Stimulated activated effector memory CD8-positive, alpha-beta T cell treated with anti-CD3 and anti-CD28 coated beads, Interleukin-12 subunit alpha, Interleukin-12 subunit beta, amount 100 ng/mL, for 72 hours (primary cell): Measurements from ENCODE around the gene MAP10.

Source experiments
- ATAC-seq: fragments of 150-1000 bp; cut with Tn5 transposase; 2 replicates; pipeline ENCODE4 v1.10.0; 2021
- DNase-seq, 2 donors: peaks; one replicate each; pipeline ENCODE4 v3.0.0; 2021 to 2022; ENCODE audit warnings: low spot score in 2 of 2
- H3K27ac Mint-ChIP-seq: one replicate; pipeline ENCODE4 v1.8.0; 2022; ENCODE audit warnings: mild to moderate bottlenecking, mixed read lengths
- H3K36me3 Mint-ChIP-seq: one replicate; pipeline ENCODE4 v1.8.0; 2022; ENCODE audit warnings: mild to moderate bottlenecking, mixed read lengths
- H3K4me1 Mint-ChIP-seq: one replicate; pipeline ENCODE4 v1.8.0; 2022; ENCODE audit warnings: mixed read lengths
- H3K4me3 Mint-ChIP-seq: one replicate; pipeline ENCODE4 v1.8.0; 2022; ENCODE audit warnings: mild to moderate bottlenecking, mixed read lengths
- H3K9me3 Mint-ChIP-seq: one replicate; pipeline ENCODE4 v1.8.0; 2022; ENCODE audit warnings: mixed read lengths

MAP10 gene

DNA sequence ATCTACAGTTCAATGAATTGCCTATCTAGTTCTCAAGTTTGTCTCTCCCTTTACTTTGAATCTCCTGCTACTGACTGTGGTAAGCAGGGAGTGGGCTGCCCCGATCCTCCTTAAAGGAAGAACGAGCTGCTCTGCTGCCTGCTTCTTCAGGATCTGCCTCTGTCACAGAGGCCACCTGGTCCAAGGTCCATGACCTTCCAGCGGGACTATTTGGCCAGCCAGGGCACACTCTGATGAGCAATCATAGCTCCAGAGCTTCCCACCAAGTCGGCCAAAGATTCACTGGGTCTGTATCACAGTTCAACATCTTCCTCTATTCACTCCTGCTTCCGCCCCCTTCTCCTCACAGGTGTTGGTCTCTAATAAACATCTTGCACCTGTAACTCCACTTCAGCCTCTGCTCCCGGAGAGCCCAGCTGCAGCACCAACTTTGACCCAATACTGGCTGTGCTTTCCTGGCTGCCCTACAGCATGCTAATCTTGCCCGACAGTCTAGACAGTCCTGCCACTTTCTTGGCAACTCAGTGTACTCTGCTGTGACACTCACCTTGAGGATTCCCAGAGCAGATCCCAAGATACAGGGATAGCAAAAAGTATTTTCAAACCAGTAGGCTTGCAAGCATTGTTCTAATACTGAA lies 16.9 kb upstream of the MAP10 start:
- Mint-ChIP-seq H3K4me3 (no peak overlapping the region), H3K27ac (no peak overlapping the region), H3K4me1 (peaks cover 16% of the 10 kb centered on the region), H3K36me3 (no peaks in the 10 kb centered on the region), H3K9me3 (no peaks in the 10 kb centered on the region)
- DNase-seq = no peak
- ATAC-seq = no peak

DNA sequence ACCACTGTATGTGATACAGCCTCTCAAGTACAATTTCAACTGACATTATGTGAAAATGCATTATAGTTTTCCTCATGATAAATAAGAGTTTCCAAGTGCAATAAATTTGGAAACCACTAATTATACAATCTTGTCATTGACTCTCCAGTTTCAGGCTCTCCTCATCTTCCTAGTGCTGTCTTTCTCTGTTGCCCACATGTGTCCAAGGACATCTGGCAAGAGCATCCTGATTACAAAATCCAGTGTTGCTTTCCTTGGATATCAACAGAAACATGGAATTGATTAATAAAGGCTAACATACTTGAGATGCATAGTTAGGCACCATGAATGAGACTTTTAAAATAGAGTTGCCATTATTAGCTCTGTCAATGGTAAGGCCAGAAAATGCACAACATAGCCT lies 15.6 kb upstream of the MAP10 start:
- ATAC-seq = no peak
- peaks cover 22% of the 10 kb centered on the region for H3K4me1 Mint-ChIP-seq
- H3K27ac Mint-ChIP-seq = no peak overlapping the region
- no peak for DNase-seq
- H3K36me3 Mint-ChIP-seq = no peaks in the 10 kb centered on the region
- no peak overlapping the region for H3K4me3 Mint-ChIP-seq
- no peaks in the 10 kb centered on the region for H3K9me3 Mint-ChIP-seq

DNA sequence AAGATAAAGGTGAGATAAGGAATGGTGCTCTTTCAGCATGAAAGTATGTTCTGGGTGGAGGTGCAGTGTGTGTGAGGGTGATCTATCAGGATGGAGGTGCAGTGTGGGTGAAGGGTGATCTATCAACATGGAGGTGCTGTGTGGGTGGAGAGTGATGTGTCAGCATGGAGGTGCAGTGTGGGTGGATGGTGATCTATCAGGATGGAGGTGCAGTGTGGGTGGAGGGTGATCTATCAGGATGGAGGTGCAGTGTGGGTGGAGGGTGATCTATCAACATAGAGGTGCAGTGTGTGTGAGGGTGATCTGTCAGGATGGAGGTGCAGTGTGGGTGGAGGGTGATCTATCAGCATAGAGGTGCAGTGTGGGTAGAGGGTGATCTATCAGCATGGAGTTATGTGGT lies 12.3 kb upstream of the MAP10 start:
- H3K4me3 Mint-ChIP-seq = no peak overlapping the region
- peaks cover 14% of the 10 kb centered on the region for H3K4me1 Mint-ChIP-seq
- H3K9me3 Mint-ChIP-seq = no peaks in the 10 kb centered on the region
- no peaks in the 10 kb centered on the region for H3K36me3 Mint-ChIP-seq
- DNase-seq = no peak
- no peak for ATAC-seq
- no peak overlapping the region for H3K27ac Mint-ChIP-seq

DNA sequence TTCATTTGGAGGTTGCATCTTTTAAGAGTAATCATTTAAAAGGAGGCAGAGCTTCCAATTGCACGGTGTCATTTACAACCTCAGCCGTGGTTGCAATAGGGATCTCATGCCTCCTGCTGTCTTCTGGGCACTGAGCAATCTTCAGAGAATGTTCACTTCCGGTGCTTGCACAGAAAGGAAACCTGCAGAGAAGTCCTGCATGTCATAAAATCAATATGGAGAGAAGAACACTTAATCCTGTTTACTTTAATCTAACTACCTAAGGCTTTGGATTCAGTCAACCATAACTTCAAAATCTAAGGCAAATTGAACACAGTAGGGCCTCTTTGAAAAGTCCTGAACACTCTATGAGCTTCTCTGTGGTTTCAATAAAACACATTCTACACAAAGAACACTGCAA lies 11.3 kb upstream of the MAP10 start:
- H3K4me1 Mint-ChIP-seq = peaks cover 14% of the 10 kb centered on the region
- ATAC-seq = no peak
- H3K9me3 Mint-ChIP-seq = no peaks in the 10 kb centered on the region
- no peak overlapping the region for H3K4me3 Mint-ChIP-seq
- H3K27ac Mint-ChIP-seq = no peak overlapping the region
- no peak for DNase-seq
- H3K36me3 Mint-ChIP-seq = no peaks in the 10 kb centered on the region

DNA sequence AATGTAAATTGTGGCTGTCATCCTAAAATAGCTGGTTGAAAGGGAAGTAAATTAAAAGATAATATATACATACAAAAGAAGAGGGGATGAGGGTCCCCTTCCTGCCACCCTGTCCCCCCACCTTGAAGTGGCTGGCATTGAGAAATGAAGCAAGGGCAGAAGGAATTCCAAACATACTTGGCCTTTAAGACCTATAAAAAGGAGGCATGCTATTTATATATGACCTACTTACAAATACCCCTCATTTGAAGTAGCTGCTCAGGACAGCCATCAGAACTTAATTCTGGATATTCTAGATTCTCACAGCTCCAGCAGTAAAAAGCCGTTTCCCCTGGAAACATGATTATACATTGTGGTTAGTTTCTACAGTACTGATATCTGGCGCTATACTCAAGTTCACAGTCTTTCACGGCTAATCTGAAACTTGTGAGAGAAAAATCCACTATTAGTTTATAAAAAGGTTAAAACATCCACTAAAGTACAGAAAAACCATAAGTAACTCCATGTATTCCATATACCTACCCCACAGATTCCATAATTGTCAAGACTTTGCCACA lies 9.6 kb upstream of the MAP10 start:
- no peak for ATAC-seq
- Mint-ChIP-seq H3K4me3 (no peak overlapping the region), H3K9me3 (no peaks in the 10 kb centered on the region), H3K36me3 (no peaks in the 10 kb centered on the region), H3K4me1 (peaks cover 14% of the 10 kb centered on the region), H3K27ac (no peak overlapping the region)
- no peak for DNase-seq

DNA sequence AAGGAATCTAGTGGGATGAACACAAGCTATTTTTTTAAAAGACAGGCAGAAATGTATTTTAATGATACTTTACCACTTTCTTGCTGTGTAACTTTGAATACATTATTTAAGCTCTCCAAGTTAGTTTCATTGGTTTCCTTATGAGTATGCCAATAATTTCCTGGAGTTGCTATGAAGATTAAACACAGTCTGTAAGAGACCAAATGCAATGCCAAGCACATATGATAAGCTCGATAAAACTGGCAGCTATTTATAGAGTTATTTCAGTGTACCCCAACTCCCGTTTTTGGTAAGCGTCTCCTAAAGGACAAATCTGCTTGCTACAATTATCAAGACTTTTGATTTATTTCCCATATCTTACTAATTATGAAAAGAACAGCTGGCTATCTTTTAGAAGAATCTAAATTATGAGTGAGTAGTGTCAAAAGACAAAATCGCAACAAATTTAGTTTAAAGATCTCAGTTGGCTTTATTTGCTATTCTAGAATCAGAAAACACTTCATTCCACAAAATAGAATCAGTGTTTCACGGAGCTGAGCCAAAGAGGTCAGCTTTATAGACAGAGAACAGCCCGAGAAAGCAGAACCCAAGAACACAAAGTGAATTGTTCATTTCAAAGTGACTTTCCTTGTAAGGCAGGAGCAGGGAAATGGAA lies 7.2 kb upstream of the MAP10 start:
- H3K9me3 Mint-ChIP-seq = no peaks in the 10 kb centered on the region
- ATAC-seq = no peak

DNA sequence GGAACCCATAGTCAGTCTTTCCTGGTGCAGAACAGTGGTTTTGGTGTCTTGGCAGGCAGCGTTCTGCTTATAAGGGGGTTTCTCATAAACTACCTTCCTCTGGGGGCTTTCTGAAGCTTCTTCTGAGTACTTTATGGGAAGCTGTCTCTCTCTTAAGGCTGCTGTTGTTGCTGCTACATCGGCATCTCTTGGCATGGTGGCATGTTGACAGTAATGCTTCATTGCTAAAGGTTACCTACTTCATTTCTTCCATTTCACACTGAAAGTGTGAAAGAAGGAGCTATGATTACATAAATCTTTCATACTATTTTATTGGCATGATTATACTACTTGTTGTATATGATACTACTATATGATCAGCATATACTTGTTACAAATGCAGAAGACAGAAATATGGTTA lies 6.3 kb upstream of the MAP10 start:
- Mint-ChIP-seq H3K4me3 (no peak overlapping the region), H3K9me3 (no peaks in the 10 kb centered on the region), H3K4me1 (peaks cover under 1% of the 10 kb centered on the region), H3K27ac (no peak overlapping the region), H3K36me3 (no peaks in the 10 kb centered on the region)
- ATAC-seq (no peak), DNase-seq (no peak)

More for the DNA sequence above, 7.2 kb upstream of the MAP10 start:
- H3K4me3 Mint-ChIP-seq = no peak overlapping the region
- H3K27ac Mint-ChIP-seq = no peak overlapping the region
- H3K36me3 Mint-ChIP-seq = no peaks in the 10 kb centered on the region
- DNase-seq = no peak
- H3K4me1 Mint-ChIP-seq = peaks cover 10% of the 10 kb centered on the region

DNA sequence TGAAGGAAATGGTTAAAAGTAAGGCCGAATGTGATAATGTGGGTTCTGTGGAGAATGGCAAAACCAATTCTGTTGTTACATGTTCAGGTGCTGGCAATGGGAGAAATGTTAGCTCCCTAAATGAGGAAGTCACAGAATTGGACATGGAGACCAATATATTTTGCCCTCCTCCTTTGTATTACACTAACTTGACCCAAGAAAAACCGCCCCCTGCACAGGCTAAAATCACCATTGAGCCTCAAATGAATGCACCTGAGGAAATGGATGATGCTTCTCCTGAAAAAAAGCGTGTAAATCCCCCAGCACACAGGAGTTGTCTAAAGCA lies 932 bp downstream of the MAP10 start:
- Mint-ChIP-seq H3K27ac (peak overlapping the region; percentile 93), H3K4me1 (peaks cover 16% of the 10 kb centered on the region), H3K9me3 (peaks cover 11% of the 10 kb centered on the region), H3K36me3 (no peaks in the 10 kb centered on the region), H3K4me3 (peak overlapping the region; percentile 81)
- ATAC-seq = no peak
- no peak for DNase-seq

DNA sequence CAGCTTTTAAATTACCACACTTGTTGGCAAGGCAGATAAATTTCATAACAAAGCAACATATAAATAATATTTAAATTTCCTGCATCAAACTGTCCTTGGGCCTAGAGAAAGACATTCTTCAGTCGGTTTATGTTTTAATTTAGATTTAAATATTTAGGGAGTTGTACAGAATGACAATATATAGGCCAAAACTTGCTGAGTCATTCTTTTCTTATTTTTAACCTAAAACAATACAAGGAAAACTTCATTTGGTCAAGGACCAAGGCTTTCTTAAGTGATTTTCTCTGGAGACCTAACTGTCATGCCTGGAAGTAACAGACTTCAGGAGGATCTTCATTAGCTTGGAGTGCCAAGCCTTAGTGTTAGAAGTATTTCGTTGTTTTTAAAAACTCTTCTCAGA lies 5.6 kb downstream of the MAP10 start:
- H3K36me3 Mint-ChIP-seq = no peaks in the 10 kb centered on the region
- no peak for DNase-seq
- H3K27ac Mint-ChIP-seq = no peak overlapping the region
- ATAC-seq = no peak
- H3K4me3 Mint-ChIP-seq = no peak overlapping the region
- H3K9me3 Mint-ChIP-seq = peaks cover 15% of the 10 kb centered on the region
- peaks cover 5% of the 10 kb centered on the region for H3K4me1 Mint-ChIP-seq

DNA sequence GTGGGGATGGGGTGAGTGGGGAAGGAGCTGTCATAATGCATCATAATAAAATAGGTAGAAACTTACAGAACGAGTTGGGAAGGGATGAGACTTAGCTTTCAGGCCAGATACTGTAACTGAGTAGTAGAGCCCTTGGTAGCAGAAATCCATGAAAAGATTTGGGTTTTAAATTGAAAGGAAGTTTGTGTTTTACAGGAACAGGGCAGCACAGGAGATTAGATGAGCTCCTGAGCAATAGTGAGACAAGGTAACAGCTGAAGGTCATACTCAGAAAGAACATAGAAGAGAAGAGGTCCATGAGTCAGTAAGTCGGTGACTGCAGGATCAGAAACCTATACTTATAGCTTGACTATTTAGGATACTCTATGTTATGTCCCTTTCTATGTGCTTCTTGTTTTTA lies 7.3 kb downstream of the MAP10 start:
- Mint-ChIP-seq H3K9me3 (peaks cover 14% of the 10 kb centered on the region), H3K4me3 (no peak overlapping the region), H3K27ac (no peak overlapping the region), H3K4me1 (no peaks in the 10 kb centered on the region), H3K36me3 (no peaks in the 10 kb centered on the region)
- ATAC-seq (no peak), DNase-seq (no peak)

DNA sequence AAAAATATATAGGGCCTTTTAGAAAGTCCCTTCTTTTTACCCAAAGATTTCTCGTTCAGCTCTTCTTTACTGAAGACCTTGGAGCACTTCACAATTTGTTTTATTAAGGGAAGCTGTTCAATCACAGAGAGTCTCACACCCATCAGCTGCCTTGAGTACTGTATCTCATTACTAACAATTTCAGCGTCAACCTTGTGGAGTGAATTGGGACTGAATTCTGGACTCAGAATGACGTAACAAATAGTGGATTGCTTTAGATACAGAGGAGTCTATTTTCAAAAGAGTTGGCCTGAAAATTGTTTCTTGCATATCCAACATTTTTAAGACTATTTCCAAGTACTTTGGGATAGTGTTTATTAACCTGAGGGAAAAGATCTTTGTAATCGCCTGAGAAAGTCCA lies 7.9 kb downstream of the MAP10 start:
- H3K4me3 Mint-ChIP-seq = no peak overlapping the region
- no peaks in the 10 kb centered on the region for H3K36me3 Mint-ChIP-seq
- ATAC-seq (no peak), DNase-seq (no peak)
- peaks cover 12% of the 10 kb centered on the region for H3K9me3 Mint-ChIP-seq
- H3K4me1 Mint-ChIP-seq = no peaks in the 10 kb centered on the region
- H3K27ac Mint-ChIP-seq = no peak overlapping the region

DNA sequence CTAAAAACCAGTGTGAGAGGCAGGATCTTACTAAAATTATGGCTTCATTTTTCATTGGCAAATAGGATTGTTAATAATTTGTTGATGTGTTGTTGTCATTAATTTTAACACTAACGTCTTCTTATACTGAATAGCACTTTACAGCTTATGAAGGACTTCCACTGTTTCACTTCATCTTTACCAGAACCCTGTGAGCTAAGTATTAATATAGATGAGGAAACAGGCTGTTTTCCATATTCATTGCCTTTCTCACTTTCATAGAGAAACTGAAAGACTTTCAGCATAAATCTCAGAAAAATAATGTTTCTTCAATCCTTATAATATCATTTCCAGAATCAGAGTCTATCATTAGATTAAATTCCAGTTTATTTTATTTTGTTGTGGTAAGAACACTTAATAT lies 8.5 kb downstream of the MAP10 start:
- Mint-ChIP-seq H3K4me3 (no peak overlapping the region), H3K4me1 (no peaks in the 10 kb centered on the region), H3K27ac (no peak overlapping the region), H3K9me3 (peaks cover 12% of the 10 kb centered on the region), H3K36me3 (no peaks in the 10 kb centered on the region)
- ATAC-seq (no peak), DNase-seq (no peak)

DNA sequence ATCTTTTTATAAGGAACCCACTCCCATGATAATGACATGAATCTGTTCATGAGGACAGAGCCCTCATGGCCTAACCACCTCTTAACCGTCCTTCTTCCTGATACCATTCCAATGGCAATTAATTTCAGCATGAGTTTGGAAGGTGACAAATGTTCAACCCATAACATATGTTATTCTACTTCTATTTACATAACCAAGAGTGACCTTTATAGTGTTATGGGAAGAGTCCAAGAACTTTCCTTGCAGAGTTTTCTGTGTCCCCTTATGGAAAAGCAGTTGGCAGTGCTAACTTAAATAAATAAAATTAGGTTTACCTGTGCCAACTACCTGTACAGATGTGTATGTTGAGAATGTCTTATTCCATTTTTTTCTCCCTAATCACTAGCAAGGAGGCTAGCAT lies 11.1 kb downstream of the MAP10 start:
- Mint-ChIP-seq H3K27ac (no peak overlapping the region), H3K4me3 (no peak overlapping the region), H3K36me3 (no peaks in the 10 kb centered on the region), H3K9me3 (peaks cover 4% of the 10 kb centered on the region), H3K4me1 (no peaks in the 10 kb centered on the region)
- ATAC-seq (no peak), DNase-seq (no peak)

DNA sequence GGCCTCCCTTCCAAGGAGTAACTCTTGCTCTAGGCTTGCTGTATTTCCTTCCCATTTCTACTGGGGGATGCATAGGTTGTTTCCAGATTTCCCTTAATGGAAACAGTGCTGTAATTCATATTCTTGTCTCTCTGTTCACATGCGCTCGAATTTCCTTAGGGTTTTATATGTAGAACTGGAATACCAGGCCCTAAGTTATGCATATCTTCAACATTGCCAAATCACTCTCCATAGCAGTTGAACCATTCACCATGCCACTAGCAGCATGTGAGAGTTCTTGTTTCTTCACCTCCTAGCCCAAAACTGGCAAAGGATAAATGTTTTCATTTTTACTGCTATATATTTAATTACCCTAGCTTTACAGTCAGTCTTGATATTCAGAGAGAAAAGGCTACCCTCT lies 12.8 kb downstream of the MAP10 start:
- Mint-ChIP-seq H3K9me3 (peaks cover 3% of the 10 kb centered on the region), H3K36me3 (no peaks in the 10 kb centered on the region), H3K4me1 (no peaks in the 10 kb centered on the region), H3K4me3 (no peak overlapping the region), H3K27ac (no peak overlapping the region)
- DNase-seq = no peak
- ATAC-seq = no peak

DNA sequence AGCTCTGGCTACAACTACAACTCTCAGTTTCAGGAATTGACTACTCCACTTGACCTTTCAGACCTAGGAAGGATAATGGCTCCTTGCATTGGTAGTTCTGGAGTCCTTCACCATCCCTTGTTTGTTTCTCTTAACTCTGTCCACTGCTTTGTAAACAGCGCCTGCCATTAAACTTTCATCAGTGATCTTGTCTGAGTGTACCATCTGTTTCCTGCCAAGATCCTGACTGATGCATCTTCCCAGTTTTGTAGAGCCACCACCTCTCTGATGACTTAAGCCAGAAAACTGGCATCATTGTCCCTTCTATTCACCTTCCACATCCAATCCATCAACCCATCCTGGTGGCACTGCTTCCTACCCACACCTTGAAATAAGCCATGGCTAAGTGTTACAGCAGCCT lies 15.2 kb downstream of the MAP10 start:
- Mint-ChIP-seq H3K27ac (no peak overlapping the region), H3K36me3 (no peaks in the 10 kb centered on the region), H3K9me3 (no peaks in the 10 kb centered on the region), H3K4me3 (no peak overlapping the region), H3K4me1 (no peaks in the 10 kb centered on the region)
- DNase-seq (no peak), ATAC-seq (no peak)

DNA sequence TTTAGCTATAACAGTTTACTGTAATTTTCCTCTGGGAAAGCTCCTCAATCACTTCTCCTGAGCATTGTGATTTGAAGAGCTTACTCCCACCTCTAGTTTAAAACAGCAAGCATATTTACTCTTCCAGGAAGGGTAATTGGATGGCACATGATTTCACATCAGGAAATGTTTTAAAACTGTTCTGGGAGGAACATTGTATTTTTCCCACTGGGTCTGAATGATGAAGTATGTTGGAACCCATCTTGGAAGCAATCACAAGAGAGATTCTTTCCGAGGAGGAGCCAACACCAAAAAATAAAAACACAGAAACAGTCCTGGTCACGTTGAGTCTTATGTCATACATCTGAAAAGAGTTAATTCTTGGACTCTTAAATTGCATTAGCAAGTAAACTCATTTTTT lies 17.3 kb downstream of the MAP10 start:
- H3K4me3 Mint-ChIP-seq = no peak overlapping the region
- DNase-seq (no peak), ATAC-seq (no peak)
- H3K4me1 Mint-ChIP-seq = no peaks in the 10 kb centered on the region
- no peak overlapping the region for H3K27ac Mint-ChIP-seq
- H3K9me3 Mint-ChIP-seq = no peaks in the 10 kb centered on the region
- H3K36me3 Mint-ChIP-seq = no peaks in the 10 kb centered on the region
